ENCODE results near the gene PLEKHA7.

GRCh38 chr11:16744128-16744725, 270.0 kb downstream of the PLEKHA7 start:
- TF ChIP-seq POLR2A (IDR thresholded peaks at IDR 0.05; ENCODE audit: low read depth, low read length) (no peak), CTCF (conservative IDR thresholded peaks at IDR 0.05; ENCODE audit: low read depth, low read length) (no peak), USF2 (IDR thresholded peaks at IDR 0.05; ENCODE audit: low read depth, low read length) (no peak)
